ENCODE measurements around the gene CLDN10. TPM values are rescaled to one million over a fixed set of nuclear protein-coding genes. Genes with fewer than 3 reads are reported as not detected.

The CLDN10 gene
- total RNA-seq, 1 donor from 2014 or later = 0.85 TPM

DNA sequence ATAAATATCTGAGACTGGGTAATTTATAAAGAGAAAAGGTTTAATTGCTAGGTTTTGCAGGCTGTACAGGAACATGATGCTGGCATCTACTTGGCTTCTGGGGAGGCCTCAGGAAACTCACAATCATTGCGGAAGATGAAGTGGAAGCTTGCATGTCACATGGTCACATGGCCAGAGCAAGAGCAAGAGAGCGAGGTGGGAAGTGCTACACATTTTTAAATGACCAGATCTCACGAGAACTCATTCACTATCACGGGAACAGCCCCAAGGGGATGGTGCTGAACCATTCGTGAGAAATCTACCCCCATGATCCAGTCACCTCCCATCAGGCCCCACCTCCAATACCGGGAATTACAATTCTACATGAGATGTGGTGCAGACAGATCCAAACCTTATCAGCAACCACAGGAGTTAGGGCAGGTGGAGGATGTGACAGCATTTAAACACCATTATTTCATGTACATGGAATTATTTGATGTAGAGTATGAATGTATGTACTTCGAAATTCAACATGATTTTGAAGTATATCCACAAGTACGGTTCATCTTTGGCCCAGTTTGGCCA is 10.5 kb upstream of the CLDN10 start:
- TF ChIP-seq, protein P1, sequence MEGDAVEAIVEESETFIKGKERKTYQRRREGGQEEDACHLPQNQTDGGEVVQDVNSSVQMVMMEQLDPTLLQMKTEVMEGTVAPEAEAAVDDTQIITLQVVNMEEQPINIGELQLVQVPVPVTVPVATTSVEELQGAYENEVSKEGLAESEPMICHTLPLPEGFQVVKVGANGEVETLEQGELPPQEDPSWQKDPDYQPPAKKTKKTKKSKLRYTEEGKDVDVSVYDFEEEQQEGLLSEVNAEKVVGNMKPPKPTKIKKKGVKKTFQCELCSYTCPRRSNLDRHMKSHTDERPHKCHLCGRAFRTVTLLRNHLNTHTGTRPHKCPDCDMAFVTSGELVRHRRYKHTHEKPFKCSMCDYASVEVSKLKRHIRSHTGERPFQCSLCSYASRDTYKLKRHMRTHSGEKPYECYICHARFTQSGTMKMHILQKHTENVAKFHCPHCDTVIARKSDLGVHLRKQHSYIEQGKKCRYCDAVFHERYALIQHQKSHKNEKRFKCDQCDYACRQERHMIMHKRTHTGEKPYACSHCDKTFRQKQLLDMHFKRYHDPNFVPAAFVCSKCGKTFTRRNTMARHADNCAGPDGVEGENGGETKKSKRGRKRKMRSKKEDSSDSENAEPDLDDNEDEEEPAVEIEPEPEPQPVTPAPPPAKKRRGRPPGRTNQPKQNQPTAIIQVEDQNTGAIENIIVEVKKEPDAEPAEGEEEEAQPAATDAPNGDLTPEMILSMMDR (IDR thresholded peaks at IDR 0.05) = no peak
- no peak for DNase-seq (ENCODE audit: low spot score in 2 of 2)
- intact Hi-C loops (cut with DNase I) = no loop called here
- Histone ChIP-seq H3K4me3 (no peak overlapping the region), H3K36me3 (no peaks in the 10 kb centered on the region), H3K27me3 (no peaks in the 10 kb centered on the region), H3K27ac (no peak overlapping the region), H3K4me1 (no peaks in the 10 kb centered on the region), H3K9me3 (no peaks in the 10 kb centered on the region)

DNA sequence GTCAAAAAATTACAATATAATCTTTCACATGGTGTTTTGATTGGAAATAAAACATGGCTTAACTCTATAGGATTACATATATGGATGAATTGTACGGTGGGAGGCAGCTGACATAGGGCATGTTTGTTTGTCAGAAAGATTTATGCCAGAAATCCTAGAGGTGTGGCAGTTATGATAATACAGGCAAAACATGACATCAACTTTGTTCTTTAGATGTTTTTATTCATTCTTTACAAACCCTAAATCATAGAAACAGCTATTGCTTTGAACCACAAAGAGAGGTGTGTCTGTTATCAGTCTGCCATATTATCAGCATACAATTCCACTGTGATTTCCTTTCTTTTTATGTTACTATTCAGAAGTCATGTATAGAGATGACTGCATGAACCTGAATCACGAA is 8.2 kb upstream of the CLDN10 start:
- Histone ChIP-seq H3K27me3 (no peaks in the 10 kb centered on the region), H3K4me3 (no peak overlapping the region), H3K36me3 (no peaks in the 10 kb centered on the region), H3K27ac (no peak overlapping the region), H3K9me3 (no peaks in the 10 kb centered on the region), H3K4me1 (no peaks in the 10 kb centered on the region)
- DNase-seq (ENCODE audit: low spot score in 2 of 2) = no peak
- TF ChIP-seq, protein P1 (IDR thresholded peaks at IDR 0.05) = no peak
- intact Hi-C loops (cut with DNase I) = no loop called here

DNA sequence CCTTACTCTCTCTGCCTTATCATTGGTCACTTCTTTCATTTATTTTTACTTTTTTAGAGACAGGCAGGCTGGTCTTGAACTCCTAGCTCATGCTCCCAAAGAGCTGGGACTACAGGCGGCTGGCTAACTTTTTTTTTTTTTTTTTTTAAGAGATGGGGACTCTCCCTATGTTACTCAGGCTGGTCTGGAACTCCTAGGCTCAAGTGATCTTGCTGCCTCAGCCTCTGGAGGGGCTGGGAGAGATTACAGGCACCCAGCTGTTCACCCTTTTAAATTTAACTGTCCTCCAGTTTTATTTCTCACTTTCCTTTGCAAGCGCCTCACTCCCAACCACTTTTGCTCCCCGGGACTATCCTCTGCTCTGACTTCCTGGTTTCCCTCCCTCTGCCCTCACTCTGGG is 5.6 kb upstream of the CLDN10 start:
- intact Hi-C loops (cut with DNase I) = no loop called here

DNA sequence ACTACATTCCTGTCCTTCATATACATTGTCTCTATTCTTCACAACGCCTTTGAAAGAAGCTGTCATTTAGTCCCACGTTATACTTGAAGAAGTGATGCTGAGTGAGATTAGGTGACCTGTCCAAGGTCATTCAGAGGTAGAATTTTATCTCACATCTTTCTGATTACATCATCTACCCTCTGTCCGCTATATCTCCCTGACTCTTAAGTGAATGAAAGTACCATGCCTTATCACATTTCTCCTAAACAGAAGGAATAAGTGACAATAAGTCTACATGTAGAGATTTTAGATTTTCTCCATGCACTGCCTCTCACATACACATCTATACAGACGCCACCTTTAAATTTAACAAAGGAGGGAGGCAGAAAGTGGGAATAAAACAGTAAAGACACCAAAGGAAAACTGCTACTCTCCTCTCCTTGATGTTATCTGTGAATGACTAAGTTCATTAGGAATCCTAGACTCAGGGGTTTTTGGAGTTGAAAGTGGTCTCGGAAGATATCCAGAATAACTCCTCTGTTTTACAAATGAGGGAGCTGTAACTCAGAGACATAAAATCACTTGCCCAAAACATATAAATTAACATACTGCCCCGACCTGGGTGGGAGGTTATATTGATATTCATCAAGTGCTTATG is 4.9 kb upstream of the CLDN10 start:
- no peak for DNase-seq (ENCODE audit: low spot score in 2 of 2)

More for the DNA sequence above, 5.6 kb upstream of the CLDN10 start:
- Histone ChIP-seq H3K9me3 (no peaks in the 10 kb centered on the region), H3K4me1 (no peaks in the 10 kb centered on the region), H3K36me3 (no peaks in the 10 kb centered on the region), H3K27me3 (no peaks in the 10 kb centered on the region), H3K4me3 (no peak overlapping the region), H3K27ac (no peak overlapping the region)
- TF ChIP-seq, protein P1 (IDR thresholded peaks at IDR 0.05) = no peak
- DNase-seq (ENCODE audit: low spot score in 2 of 2) = no peak

DNA sequence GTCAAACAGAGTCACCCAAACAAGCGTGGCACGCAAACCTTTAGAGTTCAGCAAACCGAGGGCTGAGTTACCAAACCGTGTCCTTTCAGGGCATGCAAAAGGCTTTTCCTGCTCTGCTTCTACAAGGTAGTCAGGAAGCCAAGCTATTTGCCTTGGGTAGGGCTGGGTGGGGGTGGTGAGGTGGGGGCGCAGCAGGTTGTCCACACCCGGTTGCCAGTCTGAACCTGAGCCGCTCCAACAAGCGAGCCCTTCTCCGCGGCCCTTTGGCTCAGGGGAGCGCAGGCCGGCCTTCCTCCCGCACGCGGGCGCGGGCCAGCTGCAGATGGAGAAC is 347 bp upstream of the CLDN10 start:
- no peak for DNase-seq (ENCODE audit: low spot score in 2 of 2)

More for the DNA sequence above, 4.9 kb upstream of the CLDN10 start:
- H3K27ac ChIP-seq = no peak overlapping the region
- H3K36me3 ChIP-seq = no peaks in the 10 kb centered on the region
- H3K4me3 ChIP-seq = no peak overlapping the region
- no peaks in the 10 kb centered on the region for H3K9me3 ChIP-seq
- H3K4me1 ChIP-seq = no peaks in the 10 kb centered on the region
- no peaks in the 10 kb centered on the region for H3K27me3 ChIP-seq
- intact Hi-C loops (cut with DNase I) = no loop called here
- TF ChIP-seq, protein P1 (IDR thresholded peaks at IDR 0.05) = no peak

More for the DNA sequence above, 347 bp upstream of the CLDN10 start:
- intact Hi-C loops (cut with DNase I) = no loop called here
- Histone ChIP-seq H3K9me3 (no peaks in the 10 kb centered on the region), H3K27me3 (no peaks in the 10 kb centered on the region), H3K36me3 (no peaks in the 10 kb centered on the region), H3K4me3 (peak overlapping the region in 1 of 2 donors; percentile 4), H3K27ac (no peak overlapping the region), H3K4me1 (no peaks in the 10 kb centered on the region)
- TF ChIP-seq, protein P1 (IDR thresholded peaks at IDR 0.05) = no peak

Data from ascending aorta (tissue), 2 donors.